Brain microvascular endothelial cell (primary cell): ENCODE results near the gene P2RX2.

ENCODE experiments used
- DNase-seq: peaks from one replicate; pipeline ENCODE4 v3.0.0-alpha.2; 2020
- H3K27ac ChIP-seq: fragments of 250-450 bp; sonication (Bioruptor Pico); 2 replicates; pipeline ENCODE4 v1.5.1; 2020; ENCODE audit warnings: mild to moderate bottlenecking, moderate library complexity
- H3K27me3 ChIP-seq: fragments of 250-450 bp; sonication (Bioruptor Pico); replicated peaks from 2 replicates; pipeline ENCODE4 v1.5.1; 2020; ENCODE audit warnings: mild to moderate bottlenecking
- H3K36me3 ChIP-seq: fragments of 250-450 bp; sonication (Bioruptor Pico); replicated peaks from 2 replicates; pipeline ENCODE4 v1.5.1; 2020; ENCODE audit warnings: mild to moderate bottlenecking
- H3K4me3 ChIP-seq: 2 replicates; pipeline ENCODE4 v1.5.1; 2011; ENCODE audit warnings: low read depth, mild to moderate bottlenecking, control low read depth, low read length, moderate library complexity
- CTCF ChIP-seq: IDR thresholded peaks from 2 replicates; pipeline ENCODE4 v1.5.1; 2011; ENCODE audit warnings: low read depth, mild to moderate bottlenecking, moderate library complexity, low read length, control low read depth, inconsistent platforms; ENCODE audit errors: missing control alignments
- in situ Hi-C: cut with HindIII; loops from 2 replicates; pipeline ENCODE4 v1.10.0; 2017; ENCODE audit warnings: low sequenced_read_pairs, low pct_ligation_motif_present

P2RX2 gene

GRCh38 chr12:132637811-132638210 is 19.2 kb downstream of the P2RX2 start:
- H3K36me3 ChIP-seq: peaks cover 15% of the 10 kb centered on the region
- in situ Hi-C loops: no loop called here
- DNase-seq: no peak
- H3K27ac ChIP-seq: no peak overlapping the region
- no peaks in the 10 kb centered on the region for H3K27me3 ChIP-seq
- TF ChIP-seq CTCF: no peak
- H3K4me3 ChIP-seq: no peak overlapping the region

- DNase-seq: peak; percentile 53
- no peak overlapping the region for H3K27ac ChIP-seq
- H3K36me3 ChIP-seq: peaks cover 15% of the 10 kb centered on the region
- peak; percentile 92 for TF ChIP-seq CTCF
- in situ Hi-C loops: no loop called here
- no peaks in the 10 kb centered on the region for H3K27me3 ChIP-seq
- H3K4me3 ChIP-seq: no peak overlapping the region
These were observed 20.2 kb downstream of the P2RX2 start for GRCh38 chr12:132638541-132639408.

GRCh38 chr12:132639956-132640520 is 21.5 kb downstream of the P2RX2 start:
- DNase-seq: no peak
- Histone ChIP-seq H3K4me3 (no peak overlapping the region), H3K36me3 (peaks cover 12% of the 10 kb centered on the region), H3K27ac (no peak overlapping the region), H3K27me3 (no peaks in the 10 kb centered on the region)
- TF ChIP-seq CTCF: no peak
- in situ Hi-C loops: no loop called here

GRCh38 chr12:132640936-132641335 is 22.4 kb downstream of the P2RX2 start:
- no peak overlapping the region for H3K27ac ChIP-seq
- no peak for DNase-seq
- no peak overlapping the region for H3K4me3 ChIP-seq
- TF ChIP-seq CTCF: no peak
- H3K36me3 ChIP-seq: peaks cover 12% of the 10 kb centered on the region
- H3K27me3 ChIP-seq: no peaks in the 10 kb centered on the region
- in situ Hi-C loops: no loop called here

GRCh38 chr12:132641811-132642650 is 23.5 kb downstream of the P2RX2 start:
- Histone ChIP-seq H3K36me3 (peaks cover 10% of the 10 kb centered on the region), H3K4me3 (no peak overlapping the region), H3K27ac (no peak overlapping the region), H3K27me3 (no peaks in the 10 kb centered on the region)
- in situ Hi-C loops: no loop called here
- no peak for DNase-seq
- no peak for TF ChIP-seq CTCF
